Neural progenitor cell (in vitro differentiated cells): ENCODE data around the gene RANBP1. TPM values are rescaled to one million over a fixed set of nuclear protein-coding genes. Genes with fewer than 3 reads are reported as not detected.

Experiments used
- DNase-seq: peaks from one replicate; pipeline ENCODE4 v3.0.0-alpha.2; 2016; ENCODE audit warnings: low spot score
- H2AFZ ChIP-seq: fragments of 200-600 bp; sonication (generic); replicated peaks from 2 replicates; pipeline ENCODE4 v1.6.1; 2016; ENCODE audit warnings: antibody characterized with exemption
- H3F3A ChIP-seq: fragments of 200-600 bp; sonication (generic); 2 replicates; pipeline ENCODE4 v1.6.1; 2016; ENCODE audit warnings: antibody characterized with exemption, low read depth
- H3K27ac ChIP-seq: fragments of 200-600 bp; sonication (generic); 2 replicates; pipeline ENCODE4 v1.5.1; 2016; ENCODE audit warnings: mild to moderate bottlenecking
- H3K27me3 ChIP-seq: fragments of 200-600 bp; sonication (generic); 2 replicates; pipeline ENCODE4 v1.6.1; 2016; ENCODE audit warnings: mild to moderate bottlenecking, moderate library complexity
- H3K36me3 ChIP-seq: fragments of 200-600 bp; sonication (generic); 2 replicates; pipeline ENCODE4 v1.5.1; 2016
- H3K4me1 ChIP-seq: fragments of 200-600 bp; sonication (generic); 2 replicates; pipeline ENCODE4 v1.6.1; 2016; ENCODE audit warnings: mixed run types
- H3K4me2 ChIP-seq: fragments of 200-600 bp; sonication (generic); 2 replicates; pipeline ENCODE4 v1.6.1; 2016
- H3K4me3 ChIP-seq: fragments of 200-600 bp; sonication (generic); 2 replicates; pipeline ENCODE4 v1.5.1; 2016
- H3K79me2 ChIP-seq: fragments of 200-600 bp; sonication (generic); 2 replicates; pipeline ENCODE4 v1.6.1; 2016; ENCODE audit warnings: low read depth
- H3K9ac ChIP-seq: fragments of 200-600 bp; sonication (generic); 2 replicates; pipeline ENCODE4 v1.6.1; 2016
- H3K9me3 ChIP-seq: fragments of 200-600 bp; sonication (generic); 2 replicates; pipeline ENCODE4 v1.5.1; 2016; ENCODE audit warnings: low read depth
- H4K20me1 ChIP-seq: fragments of 200-600 bp; sonication (generic); 2 replicates; pipeline ENCODE4 v1.6.1; 2016; ENCODE audit warnings: low read depth
- H3K27ac Mint-ChIP-seq: 3 replicates; pipeline ENCODE4 v1.8.0; 2021; ENCODE audit warnings: mixed read lengths
- H3K27me3 Mint-ChIP-seq: 2 replicates; pipeline ENCODE4 v1.8.0; 2022; ENCODE audit warnings: low read depth, mild to moderate bottlenecking, inconsistent platforms, moderate library complexity, mixed read lengths; ENCODE audit not compliant: insufficient read depth
- H3K36me3 Mint-ChIP-seq: 3 replicates; pipeline ENCODE4 v1.8.0; 2021; ENCODE audit warnings: mixed read lengths
- H3K4me1 Mint-ChIP-seq: 3 replicates; pipeline ENCODE4 v1.8.0; 2021; ENCODE audit warnings: mixed read lengths
- H3K4me3 Mint-ChIP-seq: 3 replicates; pipeline ENCODE4 v1.8.0; 2021; ENCODE audit warnings: mild to moderate bottlenecking, moderate library complexity, mixed read lengths
- H3K9me3 Mint-ChIP-seq: 3 replicates; pipeline ENCODE4 v1.8.0; 2020; ENCODE audit warnings: mixed read lengths
- CTCF ChIP-seq: fragments of 200-600 bp; sonication (generic); IDR thresholded peaks from 2 replicates; pipeline ENCODE4 v1.5.1; 2017; ENCODE audit warnings: antibody characterized with exemption, mild to moderate bottlenecking
- EZH2 ChIP-seq: fragments of 200-600 bp; sonication (generic); IDR thresholded peaks from 2 replicates; pipeline ENCODE4 v1.6.1; 2017; ENCODE audit warnings: antibody characterized with exemption, mild to moderate bottlenecking, moderate library complexity
- EZH2phosphoT487 ChIP-seq: fragments of 200-600 bp; sonication (generic); IDR thresholded peaks from 2 replicates; pipeline ENCODE4 v1.6.1; 2017; ENCODE audit warnings: antibody characterized with exemption
- total RNA-seq: library from RNA; depleted of rRNA; stranded (reverse); fragments of >200 nt; gene quantifications from 2 replicates; pipeline ENCODE4 v1.2.3, GENCODE V29; 2015; ENCODE audit warnings: low replicate concordance

RANBP1 gene
- total RNA-seq, 1 donor from 2014 or later = 918 TPM

- H3K4me2 ChIP-seq = no peak overlapping the region
- H3K36me3 ChIP-seq = no peaks in the 10 kb centered on the region
- Mint-ChIP-seq H3K4me1 (peaks cover 8% of the 10 kb centered on the region), H3K9me3 (no peaks in the 10 kb centered on the region), H3K36me3 (no peaks in the 10 kb centered on the region), H3K4me3 (no peak overlapping the region), H3K27me3 (no peaks in the 10 kb centered on the region), H3K27ac (no peak overlapping the region)
- no peak overlapping the region for H3K27ac ChIP-seq
- no peaks in the 10 kb centered on the region for H3K4me1 ChIP-seq
- no peak overlapping the region for H3K4me3 ChIP-seq
- no peak overlapping the region for H2AFZ ChIP-seq
- H3F3A ChIP-seq = no peaks in the 10 kb centered on the region
- no peaks in the 10 kb centered on the region for H3K9me3 ChIP-seq
- no peak overlapping the region for H3K9ac ChIP-seq
- no peaks in the 10 kb centered on the region for H3K79me2 ChIP-seq
- no peaks in the 10 kb centered on the region for H4K20me1 ChIP-seq
- TF ChIP-seq EZH2phosphoT487 = no peak
- no peak for TF ChIP-seq EZH2
- no peak for TF ChIP-seq CTCF
- H3K27me3 ChIP-seq = no peaks in the 10 kb centered on the region
- DNase-seq = no peak
These were observed 31.5 kb downstream of the RANBP1 start for GRCh38 chr22:20147237-20147988.

GRCh38 chr22:20148414-20148813 is 32.5 kb downstream of the RANBP1 start:
- peaks cover 15% of the 10 kb centered on the region for H3K4me1 Mint-ChIP-seq
- H3K27me3 ChIP-seq = no peaks in the 10 kb centered on the region

GRCh38 chr22:20149257-20150250 is 33.6 kb downstream of the RANBP1 start:
- no peaks in the 10 kb centered on the region for H3K9me3 ChIP-seq
- no peak overlapping the region for H3K27ac ChIP-seq
- no peak for DNase-seq
- H3K79me2 ChIP-seq = no peaks in the 10 kb centered on the region
- Mint-ChIP-seq H3K36me3 (no peaks in the 10 kb centered on the region), H3K9me3 (no peaks in the 10 kb centered on the region), H3K27ac (no peak overlapping the region), H3K4me1 (peaks cover 24% of the 10 kb centered on the region), H3K4me3 (no peak overlapping the region), H3K27me3 (no peaks in the 10 kb centered on the region)
- H3F3A ChIP-seq = no peaks in the 10 kb centered on the region
- H3K36me3 ChIP-seq = no peaks in the 10 kb centered on the region
- H3K4me1 ChIP-seq = peaks cover 9% of the 10 kb centered on the region
- H4K20me1 ChIP-seq = no peaks in the 10 kb centered on the region
- H3K9ac ChIP-seq = no peak overlapping the region
- no peaks in the 10 kb centered on the region for H3K27me3 ChIP-seq
- H3K4me2 ChIP-seq = no peak overlapping the region
- TF ChIP-seq CTCF (no peak), EZH2phosphoT487 (no peak), EZH2 (no peak)
- no peak overlapping the region for H3K4me3 ChIP-seq
- no peak overlapping the region for H2AFZ ChIP-seq

More at GRCh38 chr22:20148414-20148813, 32.5 kb downstream of the RANBP1 start:
- no peaks in the 10 kb centered on the region for H3K79me2 ChIP-seq
- no peak for TF ChIP-seq EZH2
- no peak for TF ChIP-seq CTCF
- TF ChIP-seq EZH2phosphoT487 = no peak
- H3K9ac ChIP-seq = no peak overlapping the region
- H4K20me1 ChIP-seq = no peaks in the 10 kb centered on the region
- no peaks in the 10 kb centered on the region for H3K9me3 ChIP-seq
- Mint-ChIP-seq H3K9me3 (no peaks in the 10 kb centered on the region), H3K27me3 (no peaks in the 10 kb centered on the region), H3K27ac (no peak overlapping the region), H3K36me3 (no peaks in the 10 kb centered on the region), H3K4me3 (no peak overlapping the region)
- H2AFZ ChIP-seq = no peak overlapping the region
- H3K4me2 ChIP-seq = no peak overlapping the region
- no peaks in the 10 kb centered on the region for H3K36me3 ChIP-seq
- H3K4me1 ChIP-seq = peaks cover under 1% of the 10 kb centered on the region
- no peak overlapping the region for H3K4me3 ChIP-seq
- no peak overlapping the region for H3K27ac ChIP-seq
- DNase-seq = no peak
- no peaks in the 10 kb centered on the region for H3F3A ChIP-seq
